ENCODE results near the gene CCDC107. TPM values are rescaled to one million over a fixed set of nuclear protein-coding genes. Genes with fewer than 3 reads are reported as not detected.
A peak's percentile ranks its signal among the peaks of the same experiment; 100 is the strongest.

Gene CCDC107
- total and polyA plus RNA-seq, 2 of the 13 experiments (the other 11 are each of a cell fraction or from before 2014, with no cell fraction given): 7.1 to 15.2 TPM

DNA sequence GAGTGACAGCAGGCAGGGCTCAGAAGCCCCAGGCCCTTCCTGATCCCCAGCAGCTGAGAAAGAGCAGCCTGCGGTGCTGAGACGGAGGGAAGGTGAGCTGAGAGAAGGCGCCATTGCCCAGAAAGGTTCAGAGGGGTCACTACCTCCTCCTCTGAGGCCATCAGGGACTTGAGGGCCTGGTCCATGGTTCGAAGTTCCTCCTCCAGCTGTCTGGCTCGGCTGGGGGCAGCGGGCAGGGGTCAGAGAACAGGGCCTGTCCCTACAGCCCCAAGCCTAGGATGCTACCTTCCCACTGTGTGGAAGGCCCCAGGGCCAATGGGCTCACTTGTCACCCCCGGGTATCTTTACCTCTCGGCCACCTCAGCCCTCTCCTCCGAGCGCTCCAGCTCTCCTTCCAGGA is 26.8 kb downstream of the CCDC107 start (continued):
- no peak for TF ChIP-seq SIX1 (CRISPR knock-in tag; IDR thresholded peaks at IDR 0.05; ENCODE audit: borderline replicate concordance)
- no peak for TF ChIP-seq ZSCAN20 (CRISPR knock-in tag; IDR thresholded peaks at IDR 0.05; ENCODE audit: borderline replicate concordance)
- no peak for TF ChIP-seq DNMT3B (CRISPR knock-in tag; conservative IDR thresholded peaks at IDR 0.05)

DNA sequence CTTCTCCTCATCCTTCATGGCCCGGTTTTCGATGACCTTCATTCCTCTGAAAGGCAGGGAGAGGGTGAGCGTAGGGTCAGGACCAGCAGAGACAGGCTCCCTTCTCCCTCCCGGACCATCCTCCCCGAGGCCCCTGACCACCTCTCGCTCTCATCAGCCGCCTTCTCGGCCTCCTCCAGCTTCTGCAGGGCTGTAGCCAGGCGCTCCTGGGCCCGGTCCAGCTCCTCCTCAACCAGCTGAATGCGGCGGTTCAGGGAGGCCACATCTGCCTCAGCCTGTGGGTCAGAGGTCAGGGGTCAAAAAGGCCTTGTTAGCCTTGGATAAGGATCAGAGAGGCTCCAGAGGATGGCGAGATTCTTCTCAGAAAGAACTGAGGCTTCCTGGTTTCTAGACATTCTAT is 27.4 kb downstream of the CCDC107 start:
- no peaks in the 10 kb centered on the region for H4K20me1 ChIP-seq (ENCODE audit: insufficient read depth, low read length)
- FAIRE-seq: no peak
- BruUV-seq (replicated peaks): no TSS peak
- CTCF ChIA-PET (ENCODE audit: low intra/inter-chr PET ratio, low total read pairs): no interaction called here
- no peaks in the 10 kb centered on the region for H3K36me3 ChIP-seq (replicated peaks in 1 of 2; ENCODE audit: control insufficient read depth in 1 of 2, insufficient read depth in 2 of 2, low read length in 2 of 2)
- 79% methylated on average over 12 of the region's 13 CpGs for WGBS (ENCODE audit: low lambda C conversion rate)
- H3K4me1 ChIP-seq (ENCODE audit: insufficient read depth, low read length): peaks cover 55% of the 10 kb centered on the region
- no peak overlapping the region for H2AFZ ChIP-seq (ENCODE audit: low read length)
- intact Hi-C loops (cut with micrococcal nuclease; ENCODE audit: unreplicated experiment): no loop called here
- H3K4me2 ChIP-seq (ENCODE audit: low read depth, low read length): no peak overlapping the region
- no peak overlapping the region for H3K9ac ChIP-seq (ENCODE audit: insufficient read depth, low read depth, low read length)
- DNase-seq (ENCODE audit: low spot score): no peak
- H3K27ac ChIP-seq (ENCODE audit: extremely low read length, insufficient read depth, low read length): no peak overlapping the region
- POLR2A ChIA-PET: no interaction called here
- TF ChIP-seq NFE2 (CRISPR knock-in tag; IDR thresholded peaks at IDR 0.05) (no peak), ZNF790 (CRISPR knock-in tag; IDR thresholded peaks at IDR 0.05; ENCODE audit: borderline replicate concordance) (no peak), IRX3 (CRISPR knock-in tag; IDR thresholded peaks at IDR 0.05; ENCODE audit: borderline replicate concordance, low read depth) (no peak), NR2C2 (CRISPR knock-in tag; IDR thresholded peaks at IDR 0.05; ENCODE audit: borderline replicate concordance) (peak; percentile 56; the same call in 1 of the 2 replicates), NR2F2 (IDR thresholded peaks at IDR 0.05; ENCODE audit: borderline replicate concordance, low read depth) (0 out of 2 replicates have a peak, but pooled peaks have one; percentile 21), HNF4A (CRISPR knock-in tag; IDR thresholded peaks at IDR 0.05) (0 out of 2 replicates have a peak, but pooled peaks have one; percentile 1), NR2F6 (IDR thresholded peaks at IDR 0.05) (peak; percentile 37; the same call in 1 of the 2 replicates), NR2F6 (CRISPR knock-in tag; IDR thresholded peaks at IDR 0.05) (no peak)
- TF ChIP-seq, protein P1, sequence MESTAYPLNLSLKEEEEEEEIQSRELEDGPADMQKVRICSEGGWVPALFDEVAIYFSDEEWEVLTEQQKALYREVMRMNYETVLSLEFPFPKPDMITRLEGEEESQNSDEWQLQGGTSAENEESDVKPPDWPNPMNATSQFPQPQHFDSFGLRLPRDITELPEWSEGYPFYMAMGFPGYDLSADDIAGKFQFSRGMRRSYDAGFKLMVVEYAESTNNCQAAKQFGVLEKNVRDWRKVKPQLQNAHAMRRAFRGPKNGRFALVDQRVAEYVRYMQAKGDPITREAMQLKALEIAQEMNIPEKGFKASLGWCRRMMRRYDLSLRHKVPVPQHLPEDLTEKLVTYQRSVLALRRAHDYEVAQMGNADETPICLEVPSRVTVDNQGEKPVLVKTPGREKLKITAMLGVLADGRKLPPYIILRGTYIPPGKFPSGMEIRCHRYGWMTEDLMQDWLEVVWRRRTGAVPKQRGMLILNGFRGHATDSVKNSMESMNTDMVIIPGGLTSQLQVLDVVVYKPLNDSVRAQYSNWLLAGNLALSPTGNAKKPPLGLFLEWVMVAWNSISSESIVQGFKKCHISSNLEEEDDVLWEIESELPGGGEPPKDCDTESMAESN (CRISPR knock-in tag; conservative IDR thresholded peaks at IDR 0.05): no peak
- TF ChIP-seq, protein P2, sequence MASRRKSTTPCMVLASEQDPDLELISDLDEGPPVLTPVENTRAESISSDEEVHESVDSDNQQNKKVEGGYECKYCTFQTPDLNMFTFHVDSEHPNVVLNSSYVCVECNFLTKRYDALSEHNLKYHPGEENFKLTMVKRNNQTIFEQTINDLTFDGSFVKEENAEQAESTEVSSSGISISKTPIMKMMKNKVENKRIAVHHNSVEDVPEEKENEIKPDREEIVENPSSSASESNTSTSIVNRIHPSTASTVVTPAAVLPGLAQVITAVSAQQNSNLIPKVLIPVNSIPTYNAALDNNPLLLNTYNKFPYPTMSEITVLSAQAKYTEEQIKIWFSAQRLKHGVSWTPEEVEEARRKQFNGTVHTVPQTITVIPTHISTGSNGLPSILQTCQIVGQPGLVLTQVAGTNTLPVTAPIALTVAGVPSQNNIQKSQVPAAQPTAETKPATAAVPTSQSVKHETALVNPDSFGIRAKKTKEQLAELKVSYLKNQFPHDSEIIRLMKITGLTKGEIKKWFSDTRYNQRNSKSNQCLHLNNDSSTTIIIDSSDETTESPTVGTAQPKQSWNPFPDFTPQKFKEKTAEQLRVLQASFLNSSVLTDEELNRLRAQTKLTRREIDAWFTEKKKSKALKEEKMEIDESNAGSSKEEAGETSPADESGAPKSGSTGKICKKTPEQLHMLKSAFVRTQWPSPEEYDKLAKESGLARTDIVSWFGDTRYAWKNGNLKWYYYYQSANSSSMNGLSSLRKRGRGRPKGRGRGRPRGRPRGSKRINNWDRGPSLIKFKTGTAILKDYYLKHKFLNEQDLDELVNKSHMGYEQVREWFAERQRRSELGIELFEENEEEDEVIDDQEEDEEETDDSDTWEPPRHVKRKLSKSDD (CRISPR knock-in tag; IDR thresholded peaks at IDR 0.05; ENCODE audit: low read depth): no peak
- TF ChIP-seq, protein P3, sequence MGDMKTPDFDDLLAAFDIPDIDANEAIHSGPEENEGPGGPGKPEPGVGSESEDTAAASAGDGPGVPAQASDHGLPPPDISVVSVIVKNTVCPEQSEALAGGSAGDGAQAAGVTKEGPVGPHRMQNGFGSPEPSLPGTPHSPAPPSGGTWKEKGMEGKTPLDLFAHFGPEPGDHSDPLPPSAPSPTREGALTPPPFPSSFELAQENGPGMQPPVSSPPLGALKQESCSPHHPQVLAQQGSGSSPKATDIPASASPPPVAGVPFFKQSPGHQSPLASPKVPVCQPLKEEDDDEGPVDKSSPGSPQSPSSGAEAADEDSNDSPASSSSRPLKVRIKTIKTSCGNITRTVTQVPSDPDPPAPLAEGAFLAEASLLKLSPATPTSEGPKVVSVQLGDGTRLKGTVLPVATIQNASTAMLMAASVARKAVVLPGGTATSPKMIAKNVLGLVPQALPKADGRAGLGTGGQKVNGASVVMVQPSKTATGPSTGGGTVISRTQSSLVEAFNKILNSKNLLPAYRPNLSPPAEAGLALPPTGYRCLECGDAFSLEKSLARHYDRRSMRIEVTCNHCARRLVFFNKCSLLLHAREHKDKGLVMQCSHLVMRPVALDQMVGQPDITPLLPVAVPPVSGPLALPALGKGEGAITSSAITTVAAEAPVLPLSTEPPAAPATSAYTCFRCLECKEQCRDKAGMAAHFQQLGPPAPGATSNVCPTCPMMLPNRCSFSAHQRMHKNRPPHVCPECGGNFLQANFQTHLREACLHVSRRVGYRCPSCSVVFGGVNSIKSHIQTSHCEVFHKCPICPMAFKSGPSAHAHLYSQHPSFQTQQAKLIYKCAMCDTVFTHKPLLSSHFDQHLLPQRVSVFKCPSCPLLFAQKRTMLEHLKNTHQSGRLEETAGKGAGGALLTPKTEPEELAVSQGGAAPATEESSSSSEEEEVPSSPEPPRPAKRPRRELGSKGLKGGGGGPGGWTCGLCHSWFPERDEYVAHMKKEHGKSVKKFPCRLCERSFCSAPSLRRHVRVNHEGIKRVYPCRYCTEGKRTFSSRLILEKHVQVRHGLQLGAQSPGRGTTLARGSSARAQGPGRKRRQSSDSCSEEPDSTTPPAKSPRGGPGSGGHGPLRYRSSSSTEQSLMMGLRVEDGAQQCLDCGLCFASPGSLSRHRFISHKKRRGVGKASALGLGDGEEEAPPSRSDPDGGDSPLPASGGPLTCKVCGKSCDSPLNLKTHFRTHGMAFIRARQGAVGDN (CRISPR knock-in tag; IDR thresholded peaks at IDR 0.05): peak; percentile 32
- H3K27me3 ChIP-seq (ENCODE audit: control insufficient read depth in 1 of 2, insufficient read depth in 2 of 2, low read length in 2 of 2): no peaks in the 10 kb centered on the region
- no peaks in the 10 kb centered on the region for H3K79me2 ChIP-seq (ENCODE audit: insufficient read depth, low read length)
- in situ Hi-C loops (cut with HindIII; ENCODE audit: extremely low pct_ligation_motif_present, low pct_unique_long_range_greater_than_20kb): no loop called here
- no peaks in the 10 kb centered on the region for H3K9me3 ChIP-seq (ENCODE audit: low read length)
- H3K4me3 ChIP-seq (replicated peaks in 1 of 3; ENCODE audit: insufficient read depth in 1 of 3, low read depth in 2 of 3, low read length in 3 of 3): no peak overlapping the region
- ATAC-seq: no peak
